Gastroesophageal sphincter (tissue), 4 donors: Measurements from ENCODE around the gene DNM3. TPM values are rescaled to one million over a fixed set of nuclear protein-coding genes. Genes with fewer than 3 reads are reported as not detected.

ENCODE experiments used
- ATAC-seq: fragments of 150-250 bp; one replicate; pipeline ENCODE4 v1.9.1; 2016; ENCODE audit warnings: mild to moderate bottlenecking, moderate library complexity
- H3K27ac ChIP-seq, 4 donors: fragments of 200-600 bp; sonication (generic) in 3 of 4; 1 replicate in 3 of 4; 2 replicates in 1 of 4; pipeline ENCODE4 v1.5.1; 2016 to 2019
- H3K27me3 ChIP-seq: fragments of 200-600 bp; sonication (generic); one replicate; pipeline ENCODE4 v1.5.1; 2019
- H3K36me3 ChIP-seq, 2 donors: fragments of 200-600 bp; sonication (generic); one replicate each; pipeline ENCODE4 v1.5.1; 2019; ENCODE audit warnings: control low read depth in 1 of 2
- H3K4me1 ChIP-seq, 3 donors: fragments of 200-600 bp; sonication (generic); 1 replicate in 2 of 3; 2 replicates in 1 of 3; pipeline ENCODE4 v1.5.1; 2016 to 2019; ENCODE audit warnings: control low read depth in 2 of 3
- H3K4me3 ChIP-seq, 2 donors: fragments of 200-600 bp; sonication (generic); one replicate each; pipeline ENCODE4 v1.5.1; 2019; ENCODE audit warnings: mild to moderate bottlenecking in 1 of 2, moderate library complexity in 1 of 2
- H3K9me3 ChIP-seq, 3 donors: fragments of 200-600 bp; sonication (generic); one replicate each; pipeline ENCODE4 v1.5.1; 2017 to 2019; ENCODE audit warnings: control low read depth in 2 of 3
- CTCF ChIP-seq, 4 experiments: fragments of 200-600 bp in 2 of 4; fragments of 450-650 bp in 2 of 4; sonication (generic) in 1 of 4; IDR thresholded peaks; one replicate each; pipeline ENCODE4 v1.5.1; 2017 to 2019; ENCODE audit warnings: antibody characterized with exemption in 4 of 4, mild to moderate bottlenecking in 2 of 4, moderate library complexity in 2 of 4
- EP300 ChIP-seq: sonication (generic); formaldehyde crosslinking; IDR thresholded peaks from one replicate; pipeline ENCODE4 v1.6.1; 2017; ENCODE audit warnings: antibody characterized with exemption, mild to moderate bottlenecking
- POLR2A ChIP-seq, 2 donors: fragments of 450-650 bp; IDR thresholded peaks; one replicate each; pipeline ENCODE4 v1.6.1; 2017; ENCODE audit warnings: antibody characterized with exemption in 2 of 2, mild to moderate bottlenecking in 2 of 2, moderate library complexity in 1 of 2
- POLR2AphosphoS5 ChIP-seq: sonication (generic); formaldehyde crosslinking; IDR thresholded peaks from one replicate; pipeline ENCODE4 v1.6.1; 2017; ENCODE audit warnings: antibody characterized with exemption
- WGBS, 2 donors: methylation state at CpG; one replicate each; pipeline ENCODE4 v1.1.5; 2018; ENCODE audit warnings: low coverage in 1 of 2; 5-methylcytosine and 5-hydroxymethylcytosine counted together
- total RNA-seq, 4 donors: library from RNA; depleted of rRNA; stranded (reverse); fragments of >200 nt; gene quantifications; one replicate each; pipeline ENCODE4 v1.1.0, GENCODE V29; 2016

The DNM3 gene
- total RNA-seq, 4 donors from 2014 or later = 1.9 to 5.0 (median 3.9) TPM

- H3K36me3 ChIP-seq = no peaks in the 10 kb centered on the region
- H3K4me1 ChIP-seq = peaks cover 0 to 4% (median 0%) of the 10 kb centered on the region in 3 donors
- ATAC-seq = no peak
- TF ChIP-seq CTCF (IDR thresholded peaks at IDR 0.05) = no peak
- TF ChIP-seq EP300 = no peak
- no peak for TF ChIP-seq POLR2AphosphoS5
- no peaks in the 10 kb centered on the region for H3K9me3 ChIP-seq
- no peaks in the 10 kb centered on the region for H3K27me3 ChIP-seq
- no peak overlapping the region for H3K4me3 ChIP-seq
- no peak overlapping the region for H3K27ac ChIP-seq
Observed at GRCh38 chr1:171981303-171981702, 140.0 kb downstream of the DNM3 start.

- H3K4me3 ChIP-seq = no peak overlapping the region
- 25 to 50% methylated on average over 1 of the region's 1 CpG for WGBS, 2 donors
- peaks cover 0 to 4% (median 0%) of the 10 kb centered on the region in 3 donors for H3K4me1 ChIP-seq
- no peaks in the 10 kb centered on the region for H3K9me3 ChIP-seq
- H3K27me3 ChIP-seq = no peaks in the 10 kb centered on the region
- no peak overlapping the region for H3K27ac ChIP-seq
- peaks cover 0 to 6% of the 10 kb centered on the region in 2 donors for H3K36me3 ChIP-seq
- TF ChIP-seq EP300 = no peak
- no peak for TF ChIP-seq POLR2A (IDR thresholded peaks at IDR 0.05)
- no peak for TF ChIP-seq POLR2AphosphoS5
- peak in 2 of 4 experiments; percentile 7 to 33 for TF ChIP-seq CTCF (IDR thresholded peaks at IDR 0.05)
- ATAC-seq = no peak
Observed at GRCh38 chr1:171983584-171983983, 142.3 kb downstream of the DNM3 start.

- ATAC-seq = no peak
- WGBS, 2 donors = 44 to 53% methylated on average over 5 to 7 of the region's 7 CpGs
- no peak overlapping the region for H3K27ac ChIP-seq
Observed at GRCh38 chr1:171984262-171984661, 143.0 kb downstream of the DNM3 start.

GRCh38 chr1:171984850-171985485 is 143.7 kb downstream of the DNM3 start:
- WGBS, 2 donors = 16 to 22% methylated on average over 3 of the region's 3 CpGs
- peaks cover 0 to 10% of the 10 kb centered on the region in 2 donors for H3K36me3 ChIP-seq

More at GRCh38 chr1:171984262-171984661, 143.0 kb downstream of the DNM3 start:
- Histone ChIP-seq H3K4me3 (no peak overlapping the region), H3K4me1 (peaks cover 0 to 4% (median 0%) of the 10 kb centered on the region in 3 donors), H3K9me3 (no peaks in the 10 kb centered on the region), H3K36me3 (peaks cover 0 to 10% of the 10 kb centered on the region in 2 donors), H3K27me3 (no peaks in the 10 kb centered on the region)
- TF ChIP-seq POLR2AphosphoS5 (no peak), EP300 (no peak), POLR2A (IDR thresholded peaks at IDR 0.05) (no peak), CTCF (IDR thresholded peaks at IDR 0.05) (no peak)

More at GRCh38 chr1:171984850-171985485, 143.7 kb downstream of the DNM3 start:
- H3K27me3 ChIP-seq = no peaks in the 10 kb centered on the region
- TF ChIP-seq CTCF (IDR thresholded peaks at IDR 0.05) = peak; percentile 44 to 77 (median 66)
- TF ChIP-seq POLR2A (IDR thresholded peaks at IDR 0.05) = no peak
- TF ChIP-seq EP300 = no peak
- TF ChIP-seq POLR2AphosphoS5 = no peak
- H3K9me3 ChIP-seq = no peaks in the 10 kb centered on the region
- peaks cover 0 to 4% (median 0%) of the 10 kb centered on the region in 3 donors for H3K4me1 ChIP-seq
- no peak overlapping the region for H3K27ac ChIP-seq
- H3K4me3 ChIP-seq = no peak overlapping the region
- no peak for ATAC-seq
